ENCODE results near the gene SZT2. TPM values are rescaled to one million over a fixed set of nuclear protein-coding genes. Genes with fewer than 3 reads are reported as not detected.
"Not testable (repeated sequence)": the region's sequence is repeated elsewhere in the genome, so short reads cannot be mapped to it uniquely, and the experiment has no call there.

The SZT2 gene
- total RNA-seq, 1 experiment from 2014 or later: 77.3 TPM

- intact Hi-C loops (cut with micrococcal nuclease; ENCODE audit: unreplicated experiment): no loop called here
- H3K27me3 Mint-ChIP-seq (ENCODE audit: unreplicated experiment): no peaks in the 10 kb centered on the region
- H3K9me3 Mint-ChIP-seq (ENCODE audit: low read depth, unreplicated experiment): no peaks in the 10 kb centered on the region
- TF ChIP-seq, protein P1, sequence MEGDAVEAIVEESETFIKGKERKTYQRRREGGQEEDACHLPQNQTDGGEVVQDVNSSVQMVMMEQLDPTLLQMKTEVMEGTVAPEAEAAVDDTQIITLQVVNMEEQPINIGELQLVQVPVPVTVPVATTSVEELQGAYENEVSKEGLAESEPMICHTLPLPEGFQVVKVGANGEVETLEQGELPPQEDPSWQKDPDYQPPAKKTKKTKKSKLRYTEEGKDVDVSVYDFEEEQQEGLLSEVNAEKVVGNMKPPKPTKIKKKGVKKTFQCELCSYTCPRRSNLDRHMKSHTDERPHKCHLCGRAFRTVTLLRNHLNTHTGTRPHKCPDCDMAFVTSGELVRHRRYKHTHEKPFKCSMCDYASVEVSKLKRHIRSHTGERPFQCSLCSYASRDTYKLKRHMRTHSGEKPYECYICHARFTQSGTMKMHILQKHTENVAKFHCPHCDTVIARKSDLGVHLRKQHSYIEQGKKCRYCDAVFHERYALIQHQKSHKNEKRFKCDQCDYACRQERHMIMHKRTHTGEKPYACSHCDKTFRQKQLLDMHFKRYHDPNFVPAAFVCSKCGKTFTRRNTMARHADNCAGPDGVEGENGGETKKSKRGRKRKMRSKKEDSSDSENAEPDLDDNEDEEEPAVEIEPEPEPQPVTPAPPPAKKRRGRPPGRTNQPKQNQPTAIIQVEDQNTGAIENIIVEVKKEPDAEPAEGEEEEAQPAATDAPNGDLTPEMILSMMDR (IDR thresholded peaks at IDR 0.05; ENCODE audit: unreplicated experiment): no peak
- peaks cover 63% of the 10 kb centered on the region for H3K4me1 Mint-ChIP-seq (ENCODE audit: low read depth, unreplicated experiment)
- H3K27ac Mint-ChIP-seq (ENCODE audit: unreplicated experiment): peak overlapping the region; percentile 98
- no TSS peak for BruUV-seq (replicated peaks)
- H3K4me3 Mint-ChIP-seq (ENCODE audit: low read depth, unreplicated experiment): peak overlapping the region; percentile 40
- DNase-seq: no peak
- peaks cover 23% of the 10 kb centered on the region for H3K36me3 Mint-ChIP-seq (ENCODE audit: insufficient read depth, unreplicated experiment)
- CTCF ChIA-PET: no interaction called here
These were observed 82.4 kb downstream of the SZT2 start for GRCh38 chr1:43472087-43472462.

DNA sequence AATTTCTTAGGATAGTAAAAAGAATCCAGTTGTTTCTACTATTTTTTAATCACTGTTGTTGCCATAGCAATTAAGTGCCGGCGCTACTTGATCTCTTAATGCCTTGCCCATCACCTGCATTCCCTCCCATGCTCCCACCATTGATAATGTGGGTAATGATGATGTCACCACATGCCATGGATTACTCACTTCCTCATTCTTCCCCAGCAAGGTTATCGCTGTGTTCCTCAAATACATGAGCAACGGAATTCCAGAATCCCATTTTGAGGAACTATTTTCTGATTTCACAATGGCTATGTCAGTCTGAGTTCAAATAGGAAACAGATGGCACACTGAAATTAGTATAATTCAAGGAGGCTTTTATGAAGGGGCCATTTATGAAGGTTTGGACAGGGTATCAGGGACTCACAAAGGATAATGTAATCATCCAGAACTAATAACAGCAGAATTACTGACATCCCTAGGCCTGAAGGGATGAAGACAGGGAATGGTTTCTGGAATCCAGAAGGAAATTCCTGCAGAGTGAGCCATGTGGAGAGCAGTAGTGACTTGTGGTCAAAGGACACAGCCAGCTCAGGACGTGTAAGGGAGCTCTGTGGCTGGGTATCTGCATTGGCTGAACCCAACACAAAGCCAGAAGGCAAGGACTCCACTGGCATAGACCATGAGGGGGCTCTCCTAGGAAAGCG is 82.9 kb downstream of the SZT2 start:
- CTCF ChIA-PET; H3K9me3 Mint-ChIP-seq (ENCODE audit: low read depth, unreplicated experiment); BruUV-seq (replicated peaks); H3K27me3 Mint-ChIP-seq (ENCODE audit: unreplicated experiment); intact Hi-C loops (cut with micrococcal nuclease; ENCODE audit: unreplicated experiment): not testable (repeated sequence)
- Mint-ChIP-seq H3K4me3 (ENCODE audit: low read depth, unreplicated experiment) (peak overlapping the region; percentile 40), H3K36me3 (ENCODE audit: insufficient read depth, unreplicated experiment) (peaks cover 23% of the 10 kb centered on the region), H3K4me1 (ENCODE audit: low read depth, unreplicated experiment) (peaks cover 65% of the 10 kb centered on the region), H3K27ac (ENCODE audit: unreplicated experiment) (peak overlapping the region; percentile 98)
- DNase-seq: peak; percentile 65

GRCh38 chr1:43473463-43473862 is 83.8 kb downstream of the SZT2 start:
- peaks cover 65% of the 10 kb centered on the region for H3K4me1 Mint-ChIP-seq (ENCODE audit: low read depth, unreplicated experiment)
- H3K36me3 Mint-ChIP-seq (ENCODE audit: insufficient read depth, unreplicated experiment): peaks cover 23% of the 10 kb centered on the region
- TF ChIP-seq, protein P1 (IDR thresholded peaks at IDR 0.05; ENCODE audit: unreplicated experiment): no peak
- DNase-seq: no peak
- H3K27me3 Mint-ChIP-seq (ENCODE audit: unreplicated experiment): no peaks in the 10 kb centered on the region
- BruUV-seq (replicated peaks): no TSS peak
- CTCF ChIA-PET: interaction anchor here (0.7 kb wide), 1 partner anchor 20 kb away, joined by 3 read pairs; the partner anchor contains the start of gene HYI
- intact Hi-C loops (cut with micrococcal nuclease; ENCODE audit: unreplicated experiment): no loop called here
- H3K27ac Mint-ChIP-seq (ENCODE audit: unreplicated experiment): peak overlapping the region; percentile 98
- H3K9me3 Mint-ChIP-seq (ENCODE audit: low read depth, unreplicated experiment): no peaks in the 10 kb centered on the region
- H3K4me3 Mint-ChIP-seq (ENCODE audit: low read depth, unreplicated experiment): no peak overlapping the region

DNA sequence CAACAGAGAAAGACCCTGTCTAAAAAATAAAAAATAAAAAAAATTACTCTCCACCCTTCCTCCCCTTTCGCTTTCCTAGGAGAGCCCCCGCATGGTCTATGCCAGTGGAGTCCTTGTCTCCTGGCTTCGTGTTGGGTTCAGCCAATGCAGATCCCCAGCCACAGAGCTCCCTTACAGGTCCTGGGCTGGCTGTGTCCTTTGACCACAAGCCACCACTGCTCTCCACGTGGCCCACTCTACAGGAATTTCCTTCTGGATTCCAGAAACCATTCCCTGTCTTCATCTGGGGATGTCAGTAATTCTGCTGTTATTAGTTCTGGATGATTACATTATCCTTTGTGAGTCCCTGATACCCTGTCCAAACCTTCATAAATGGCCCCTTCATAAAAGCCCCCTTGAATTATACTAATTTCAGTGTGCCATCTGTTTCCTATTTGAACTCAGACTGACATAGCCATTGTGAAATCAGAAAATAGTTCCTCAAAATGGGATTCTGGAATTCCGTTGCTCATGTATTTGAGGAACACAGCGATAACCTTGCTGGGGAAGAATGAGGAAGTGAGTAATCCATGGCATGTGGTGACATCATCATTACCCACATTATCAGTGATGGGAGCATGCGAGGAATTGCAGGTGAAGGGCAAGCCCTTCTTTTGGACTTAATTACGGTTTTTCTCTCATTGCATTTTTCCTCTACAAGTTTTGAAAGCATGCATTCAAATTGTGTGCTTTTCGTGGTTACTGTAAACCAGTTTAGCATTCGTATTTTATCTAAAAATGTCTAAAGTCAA is 86.1 kb downstream of the SZT2 start:
- BruUV-seq (replicated peaks): not testable (repeated sequence)
- peaks cover 58% of the 10 kb centered on the region for H3K4me1 Mint-ChIP-seq (ENCODE audit: low read depth, unreplicated experiment)
- H3K27ac Mint-ChIP-seq (ENCODE audit: unreplicated experiment): peak overlapping the region; percentile 78

DNA sequence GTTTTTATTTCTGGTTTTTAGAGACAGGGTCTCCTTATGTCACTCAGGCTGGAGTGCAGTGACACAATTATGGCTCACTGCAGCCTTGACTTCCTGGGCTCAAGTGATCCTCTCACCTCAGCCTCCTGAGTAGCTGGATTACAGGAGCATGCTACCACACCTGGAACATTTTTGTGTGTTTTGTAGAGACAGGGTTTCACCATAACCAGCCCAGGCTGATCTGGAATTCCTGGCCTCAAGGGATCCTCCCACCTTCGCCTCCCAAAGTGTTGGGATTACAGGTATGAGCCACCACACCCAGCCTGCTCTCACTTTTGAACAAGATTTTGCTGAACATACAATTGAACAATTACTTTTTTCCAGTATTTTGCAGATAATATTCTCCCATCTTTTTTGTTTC is 88.0 kb downstream of the SZT2 start:
- intact Hi-C loops (cut with micrococcal nuclease; ENCODE audit: unreplicated experiment): no loop called here
- no peak overlapping the region for H3K4me3 Mint-ChIP-seq (ENCODE audit: low read depth, unreplicated experiment)
- TF ChIP-seq, protein P1 (IDR thresholded peaks at IDR 0.05; ENCODE audit: unreplicated experiment): no peak
- DNase-seq: no peak
- peaks cover 39% of the 10 kb centered on the region for H3K4me1 Mint-ChIP-seq (ENCODE audit: low read depth, unreplicated experiment)
- no TSS peak for BruUV-seq (replicated peaks)
- no peaks in the 10 kb centered on the region for H3K27me3 Mint-ChIP-seq (ENCODE audit: unreplicated experiment)
- H3K36me3 Mint-ChIP-seq (ENCODE audit: insufficient read depth, unreplicated experiment): peaks cover 7% of the 10 kb centered on the region
- no peak overlapping the region for H3K27ac Mint-ChIP-seq (ENCODE audit: unreplicated experiment)
- CTCF ChIA-PET: no interaction called here
- peaks cover 5% of the 10 kb centered on the region for H3K9me3 Mint-ChIP-seq (ENCODE audit: low read depth, unreplicated experiment)

More for the DNA sequence above, 86.1 kb downstream of the SZT2 start:
- H3K27me3 Mint-ChIP-seq (ENCODE audit: unreplicated experiment); CTCF ChIA-PET; H3K9me3 Mint-ChIP-seq (ENCODE audit: low read depth, unreplicated experiment); intact Hi-C loops (cut with micrococcal nuclease; ENCODE audit: unreplicated experiment); H3K4me3 Mint-ChIP-seq (ENCODE audit: low read depth, unreplicated experiment): not testable (repeated sequence)
- peaks cover 23% of the 10 kb centered on the region for H3K36me3 Mint-ChIP-seq (ENCODE audit: insufficient read depth, unreplicated experiment)
- peak; percentile 45 for DNase-seq
